Tibial nerve (tissue), 3 donors: ENCODE measurements around the gene COPZ1.
"Not testable (repeated sequence)": the region's sequence is repeated elsewhere in the genome, so short reads cannot be mapped to it uniquely, and the experiment has no call there.

Experiments
- CTCF ChIP-seq, 5 experiments: fragments of 200-600 bp in 3 of 5; fragments of 450-650 bp in 2 of 5; sonication (generic) in 3 of 5; IDR thresholded peaks; one replicate each; pipeline ENCODE4 v1.5.1; 2016 to 2019; ENCODE audit warnings: antibody characterized with exemption in 5 of 5, mild to moderate bottlenecking in 3 of 5, moderate library complexity in 2 of 5
- POLR2A ChIP-seq, 2 donors: fragments of 450-650 bp; IDR thresholded peaks; one replicate each; pipeline ENCODE4 v1.6.1; 2017; ENCODE audit warnings: antibody characterized with exemption in 2 of 2, mild to moderate bottlenecking in 2 of 2, moderate library complexity in 2 of 2

GRCh38 chr12:54312309-54312708 is 12.6 kb upstream of the COPZ1 start:
- TF ChIP-seq POLR2A, CTCF (IDR thresholded peaks at IDR 0.05): not testable (repeated sequence)
